Gastrocnemius medialis (tissue), 4 donors: Measurements from ENCODE around the gene CCNI2. TPM values are rescaled to one million over a fixed set of nuclear protein-coding genes. Genes with fewer than 3 reads are reported as not detected.
"Not testable (repeated sequence)": the region's sequence is repeated elsewhere in the genome, so short reads cannot be mapped to it uniquely, and the experiment has no call there.

Source experiments
- ATAC-seq, 2 donors: fragments of 150-250 bp; one replicate each; pipeline ENCODE4 v1.9.1; 2016
- DNase-seq, 2 donors: peaks; one replicate each; pipeline ENCODE4 v3.0.0-alpha.2; 2019
- H3K27ac ChIP-seq, 4 donors: fragments of 200-600 bp; sonication (generic); 1 replicate in 1 of 4; 2 replicates in 3 of 4; pipeline ENCODE4 v1.5.1; 2016 to 2018; ENCODE audit warnings: mild to moderate bottlenecking in 2 of 4, moderate library complexity in 1 of 4
- H3K27me3 ChIP-seq, 3 donors: fragments of 200-600 bp; sonication (generic) in 2 of 3; 1 replicate in 1 of 3; 2 replicates in 2 of 3; pipeline versions ENCODE4 v1.5.1 to v1.6.0; 2016 to 2019; ENCODE audit warnings: mild to moderate bottlenecking in 1 of 3, moderate library complexity in 1 of 3
- H3K36me3 ChIP-seq, 2 donors: fragments of 200-600 bp; sonication (generic) in 1 of 2; one replicate each; pipeline ENCODE4 v1.5.1; 2017 to 2018
- H3K4me1 ChIP-seq, 2 donors: fragments of 200-600 bp; sonication (generic) in 1 of 2; one replicate each; pipeline ENCODE4 v1.5.1; 2016 to 2017; ENCODE audit warnings: mild to moderate bottlenecking in 2 of 2
- H3K4me3 ChIP-seq, 4 donors: fragments of 200-600 bp; sonication (generic) in 3 of 4; 1 replicate in 1 of 4; 2 replicates in 3 of 4; pipeline ENCODE4 v1.5.1; 2016 to 2019; ENCODE audit warnings: mild to moderate bottlenecking in 2 of 4
- H3K9me3 ChIP-seq, 3 donors: fragments of 200-600 bp; sonication (generic) in 2 of 3; 1 replicate in 1 of 3; 2 replicates in 2 of 3; pipeline ENCODE4 v1.5.1; 2016 to 2019
- POLR2A ChIP-seq, 2 donors: fragments of 450-650 bp; IDR thresholded peaks; one replicate each; pipeline ENCODE4 v1.6.1; 2017; ENCODE audit warnings: antibody characterized with exemption in 2 of 2, mild to moderate bottlenecking in 2 of 2, moderate library complexity in 2 of 2
- in situ Hi-C, 4 donors: fragments of 200-750 bp; cut with MboI; loops; one replicate each; pipeline versions ENCODE4 v1.15.0 to v1.8.0; 2017; ENCODE audit warnings: low sequenced_read_pairs in 4 of 4
- intact Hi-C: fragments of 100-400 bp; cut with DNase I; formaldehyde crosslinking; loops from one replicate; pipeline ENCODE4 v1.15.1; 2023; ENCODE audit warnings: low total_unique reads
- total RNA-seq, 4 donors: library from RNA; depleted of rRNA; stranded (reverse); fragments of >200 nt; gene quantifications; one replicate each; pipeline versions ENCODE4 v1.1.0 to v1.2.3, GENCODE V29; 2016
- TF ChIP-seq, protein P1 (sequence below), 5 experiments: fragments of 450-650 bp in 3 of 5; fragments of 200-600 bp in 2 of 5; sonication (generic) in 2 of 5; IDR thresholded peaks in 4 of 5; conservative IDR thresholded peaks in 1 of 5; 1 replicate in 4 of 5; 2 replicates in 1 of 5; pipeline ENCODE4 v1.5.1; 2016 to 2019; ENCODE audit warnings: antibody characterized with exemption in 5 of 5, mild to moderate bottlenecking in 3 of 5, moderate library complexity in 3 of 5

Gene CCNI2
- total RNA-seq, 4 donors from 2014 or later = not detected

- no peak overlapping the region for H3K27ac ChIP-seq
- DNase-seq (no peak), ATAC-seq (no peak)
- in situ Hi-C loops (no loop called here), intact Hi-C loops (loop anchor here (10.0 kb wide), 1 partner anchor 815 kb away; no protein-coding TSS in a partner anchor)
- no peaks in the 10 kb centered on the region for H3K4me1 ChIP-seq
- TF ChIP-seq POLR2A (IDR thresholded peaks at IDR 0.05) = no peak
- TF ChIP-seq, protein P1, sequence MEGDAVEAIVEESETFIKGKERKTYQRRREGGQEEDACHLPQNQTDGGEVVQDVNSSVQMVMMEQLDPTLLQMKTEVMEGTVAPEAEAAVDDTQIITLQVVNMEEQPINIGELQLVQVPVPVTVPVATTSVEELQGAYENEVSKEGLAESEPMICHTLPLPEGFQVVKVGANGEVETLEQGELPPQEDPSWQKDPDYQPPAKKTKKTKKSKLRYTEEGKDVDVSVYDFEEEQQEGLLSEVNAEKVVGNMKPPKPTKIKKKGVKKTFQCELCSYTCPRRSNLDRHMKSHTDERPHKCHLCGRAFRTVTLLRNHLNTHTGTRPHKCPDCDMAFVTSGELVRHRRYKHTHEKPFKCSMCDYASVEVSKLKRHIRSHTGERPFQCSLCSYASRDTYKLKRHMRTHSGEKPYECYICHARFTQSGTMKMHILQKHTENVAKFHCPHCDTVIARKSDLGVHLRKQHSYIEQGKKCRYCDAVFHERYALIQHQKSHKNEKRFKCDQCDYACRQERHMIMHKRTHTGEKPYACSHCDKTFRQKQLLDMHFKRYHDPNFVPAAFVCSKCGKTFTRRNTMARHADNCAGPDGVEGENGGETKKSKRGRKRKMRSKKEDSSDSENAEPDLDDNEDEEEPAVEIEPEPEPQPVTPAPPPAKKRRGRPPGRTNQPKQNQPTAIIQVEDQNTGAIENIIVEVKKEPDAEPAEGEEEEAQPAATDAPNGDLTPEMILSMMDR (IDR thresholded peaks at IDR 0.05 in 4 of 5, conservative IDR thresholded peaks at IDR 0.05 in 1 of 5) = no peak
- no peaks in the 10 kb centered on the region for H3K36me3 ChIP-seq
- no peaks in the 10 kb centered on the region for H3K9me3 ChIP-seq
- H3K4me3 ChIP-seq = no peak overlapping the region
- peaks cover 0 to 6% (median 0%) of the 10 kb centered on the region in 3 donors for H3K27me3 ChIP-seq
These were observed 52.2 kb downstream of the CCNI2 start for GRCh38 chr5:132799392-132799791.

GRCh38 chr5:132800545-132800944 lies 53.3 kb downstream of the CCNI2 start:
- H3K27ac ChIP-seq = no peak overlapping the region
- H3K27me3 ChIP-seq = peaks cover 0 to 6% (median 0%) of the 10 kb centered on the region in 3 donors
- no peaks in the 10 kb centered on the region for H3K36me3 ChIP-seq
- no peak for ATAC-seq
- no peaks in the 10 kb centered on the region for H3K9me3 ChIP-seq
- no peak overlapping the region for H3K4me3 ChIP-seq
- intact Hi-C loops (no loop called here), in situ Hi-C loops (loop anchor here in 2 of 4 donors (25.0 kb wide), 1 partner anchor 263 kb away; the partner anchor contains the start of gene IL5 (in 2 of the 2))
- no peak for TF ChIP-seq POLR2A (IDR thresholded peaks at IDR 0.05)
- TF ChIP-seq, protein P1 (IDR thresholded peaks at IDR 0.05 in 4 of 5, conservative IDR thresholded peaks at IDR 0.05 in 1 of 5) = no peak
- no peaks in the 10 kb centered on the region for H3K4me1 ChIP-seq
- no peak for DNase-seq

DNA sequence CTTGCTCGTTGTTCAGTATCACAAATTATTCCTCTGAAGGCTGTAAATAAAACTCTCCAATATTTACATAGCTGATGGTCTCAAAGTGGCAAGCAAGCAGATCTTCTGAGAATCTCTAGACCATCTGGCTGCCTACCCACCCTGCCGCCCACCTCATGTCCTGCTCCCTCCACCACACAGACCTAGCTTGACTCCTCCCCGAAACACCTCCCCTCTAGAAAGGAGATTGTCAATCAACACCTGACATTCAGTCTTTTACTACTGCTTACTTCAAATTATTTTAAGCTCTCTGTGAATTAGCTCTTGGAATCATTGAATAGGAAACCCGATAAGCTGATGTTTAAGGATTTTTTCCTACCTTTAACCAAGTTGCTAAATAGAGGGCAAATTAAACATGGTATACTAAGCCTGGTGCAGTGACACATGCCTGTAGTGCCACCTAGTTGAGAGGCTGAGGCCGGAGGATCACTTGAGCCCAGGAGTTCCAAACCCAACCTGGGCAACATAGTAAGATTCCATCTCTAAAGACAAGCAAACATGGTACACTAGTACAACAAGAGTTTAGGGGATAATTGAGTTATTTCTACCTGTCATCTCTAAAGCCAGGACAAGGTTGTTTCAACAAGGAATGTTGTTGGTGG lies 54.9 kb downstream of the CCNI2 start:
- Histone ChIP-seq H3K4me1 (no peaks in the 10 kb centered on the region), H3K9me3 (no peaks in the 10 kb centered on the region), H3K27ac (no peak overlapping the region), H3K36me3 (no peaks in the 10 kb centered on the region), H3K27me3 (peaks cover 0 to 6% (median 5%) of the 10 kb centered on the region in 3 donors), H3K4me3 (no peak overlapping the region)
- intact Hi-C loops (no loop called here), in situ Hi-C loops (loop anchor here in 2 of 4 donors (25.0 kb wide), 1 partner anchor 265 kb away; the partner anchor contains the start of gene IL5 (in 2 of the 2))
- ATAC-seq (no peak), DNase-seq (no peak)
- TF ChIP-seq POLR2A (IDR thresholded peaks at IDR 0.05) = no peak
- TF ChIP-seq, protein P1 (IDR thresholded peaks at IDR 0.05 in 4 of 5, conservative IDR thresholded peaks at IDR 0.05 in 1 of 5) = no peak

GRCh38 chr5:132802685-132803066 lies 55.5 kb downstream of the CCNI2 start:
- DNase-seq, H3K4me1 ChIP-seq, ATAC-seq, intact Hi-C loops, H3K27ac ChIP-seq, H3K9me3 ChIP-seq, H3K36me3 ChIP-seq, H3K4me3 ChIP-seq, H3K27me3 ChIP-seq: not testable (repeated sequence)
- in situ Hi-C loops = loop anchor here in 2 of 4 donors (25.0 kb wide), 1 partner anchor 265 kb away; the partner anchor contains the start of gene IL5 (in 2 of the 2)

Other genes with a start within 250 kb of the CCNI2 start
- not detected for gene IL5, start 203.9 kb upstream of the CCNI2 start, total RNA-seq
- gene RAD50, start 190.4 kb upstream of the CCNI2 start, total RNA-seq = 10 to 100 TPM; 18.9 to 29.1 (median 22.0) TPM
- not detected for gene IL13, start 89.3 kb upstream of the CCNI2 start, total RNA-seq
- not detected for gene IL4, start 73.4 kb upstream of the CCNI2 start, total RNA-seq
- gene KIF3A, start 9.9 kb upstream of the CCNI2 start, total RNA-seq = 1 to 10 TPM; 2.5 to 4.2 (median 3.4) TPM
- 1 to 10 TPM; 5.2 to 7.9 (median 6.8) TPM for gene SEPTIN8, start 29.8 kb downstream of the CCNI2 start, total RNA-seq
- under 1 TPM in 1 of 4 donors, not detected in 3; 0.27 TPM for gene SOWAHA, start 65.9 kb downstream of the CCNI2 start, total RNA-seq
- 1 to 10 TPM in 3 of 4 donors, under 1 TPM in 1; 0.61 to 6.0 (median 2.0) TPM for gene SHROOM1, start 83.2 kb downstream of the CCNI2 start, total RNA-seq
- 1 to 10 TPM in 1 of 4 donors, under 1 TPM in 2, not detected in 1; 0.13 to 2.5 (median 0.46) TPM for gene GDF9, start 119.0 kb downstream of the CCNI2 start, total RNA-seq
- gene UQCRQ, start 119.2 kb downstream of the CCNI2 start, total RNA-seq = 100 to 1,000 TPM; 273 to 566 (median 326) TPM
- 1 to 10 TPM in 2 of 4 donors, under 1 TPM in 2; 0.52 to 3.3 (median 0.88) TPM for gene LEAP2, start 126.2 kb downstream of the CCNI2 start, total RNA-seq
- 100 to 1,000 TPM in 1 of 4 donors, 10 to 100 TPM in 3; 36.7 to 153 (median 67.5) TPM for gene AFF4, start 216.2 kb downstream of the CCNI2 start, total RNA-seq